IPS-18a (cell line): ENCODE data around the gene UGT1A3.

Experiments
- H3K27ac ChIP-seq: one replicate; pipeline ENCODE4 v1.5.1; 2013; ENCODE audit warnings: low read length
- H3K27me3 ChIP-seq: one replicate; pipeline ENCODE4 v1.6.1; 2013; ENCODE audit warnings: mild to moderate bottlenecking, low read length; ENCODE audit not compliant: control insufficient read depth, insufficient read depth
- H3K36me3 ChIP-seq: one replicate; pipeline ENCODE4 v1.6.1; 2013; ENCODE audit warnings: low read depth, low read length; ENCODE audit not compliant: control insufficient read depth
- H3K4me1 ChIP-seq: one replicate; pipeline ENCODE4 v1.6.1; 2013; ENCODE audit warnings: low read depth, low read length; ENCODE audit not compliant: control insufficient read depth
- H3K4me3 ChIP-seq: one replicate; pipeline ENCODE4 v1.5.1; 2013; ENCODE audit warnings: low read length
- H3K9ac ChIP-seq: one replicate; pipeline ENCODE4 v1.6.1; 2013; ENCODE audit warnings: mild to moderate bottlenecking, low read length, moderate library complexity
- H3K9me3 ChIP-seq: one replicate; pipeline ENCODE4 v1.6.1; 2013; ENCODE audit warnings: low read depth, low read length; ENCODE audit not compliant: control insufficient read depth

The UGT1A3 gene

GRCh38 chr2:233728723-233729301, at the start of gene UGT1A3:
TSS of gene UGT1A3 (plus strand) at chr2:233729042. CDS start at chr2:233729127, 85 bp downstream.
- Histone ChIP-seq H3K36me3 (no peaks in the 10 kb centered on the region), H3K4me1 (no peaks in the 10 kb centered on the region), H3K27me3 (no peaks in the 10 kb centered on the region), H3K4me3 (no peak within 1 kb of the TSS), H3K9me3 (no peaks in the 10 kb centered on the region), H3K27ac (no peak within 1 kb of the TSS), H3K9ac (no peak within 1 kb of the TSS)

GRCh38 chr2:233679196-233679595, 49.6 kb upstream of the UGT1A3 start:
- no peak overlapping the region for H3K9ac ChIP-seq
- peaks cover 4% of the 10 kb centered on the region for H3K4me1 ChIP-seq
- H3K4me3 ChIP-seq = no peak overlapping the region
- no peaks in the 10 kb centered on the region for H3K36me3 ChIP-seq
- H3K27me3 ChIP-seq = no peaks in the 10 kb centered on the region
- no peaks in the 10 kb centered on the region for H3K9me3 ChIP-seq
- no peak overlapping the region for H3K27ac ChIP-seq

GRCh38 chr2:233680361-233681045, 48.3 kb upstream of the UGT1A3 start:
- H3K4me1 ChIP-seq = no peaks in the 10 kb centered on the region
- H3K9ac ChIP-seq = no peak overlapping the region
- no peak overlapping the region for H3K4me3 ChIP-seq
- no peaks in the 10 kb centered on the region for H3K36me3 ChIP-seq
- no peak overlapping the region for H3K27ac ChIP-seq
- no peaks in the 10 kb centered on the region for H3K9me3 ChIP-seq
- H3K27me3 ChIP-seq = no peaks in the 10 kb centered on the region

DNA sequence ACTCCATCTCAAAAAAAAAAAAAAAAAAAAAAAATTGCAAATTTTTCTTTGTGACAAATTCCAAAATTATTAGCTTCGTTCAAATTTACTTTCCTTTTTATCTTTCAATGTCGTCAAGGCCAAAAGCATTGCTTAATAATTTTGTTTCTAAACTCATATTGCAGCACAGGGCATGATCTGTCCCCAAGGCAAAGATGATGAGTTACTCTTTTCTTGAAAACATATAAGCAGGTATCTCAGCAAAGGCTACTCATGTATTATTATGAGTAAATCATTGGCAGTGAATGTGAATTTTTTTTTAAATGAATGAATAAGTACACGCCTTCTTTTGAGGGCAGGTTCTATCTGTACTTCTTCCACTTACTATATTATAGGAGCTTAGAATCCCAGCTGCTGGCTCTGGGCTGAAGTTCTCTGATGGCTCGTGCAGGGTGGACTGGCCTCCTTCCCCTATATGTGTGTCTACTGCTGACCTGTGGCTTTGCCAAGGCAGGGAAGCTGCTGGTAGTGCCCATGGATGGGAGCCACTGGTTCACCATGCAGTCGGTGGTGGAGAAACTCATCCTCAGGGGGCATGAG, 47.2 kb upstream of the UGT1A3 start, which contains the start of gene UGT1A7:
TSS of gene UGT1A7 (plus strand) at position 381 of the 579 bp plus-strand sequence. CDS start at position 418, 37 bp downstream.
- Histone ChIP-seq H3K4me3 (no peak within 1 kb of the TSS), H3K9ac (no peak within 1 kb of the TSS), H3K27ac (no peak within 1 kb of the TSS), H3K27me3 (no peaks in the 10 kb centered on the region), H3K4me1 (no peaks in the 10 kb centered on the region), H3K9me3 (no peaks in the 10 kb centered on the region), H3K36me3 (no peaks in the 10 kb centered on the region)

GRCh38 chr2:233684640-233685039, 44.2 kb upstream of the UGT1A3 start:
- Histone ChIP-seq H3K9me3 (no peaks in the 10 kb centered on the region), H3K27ac (no peak overlapping the region), H3K36me3 (no peaks in the 10 kb centered on the region), H3K9ac (no peak overlapping the region), H3K27me3 (no peaks in the 10 kb centered on the region), H3K4me1 (peaks cover 10% of the 10 kb centered on the region), H3K4me3 (no peak overlapping the region)

GRCh38 chr2:233686928-233687327, 41.9 kb upstream of the UGT1A3 start:
- Histone ChIP-seq H3K9ac (no peak overlapping the region), H3K27ac (no peak overlapping the region), H3K9me3 (no peaks in the 10 kb centered on the region), H3K4me1 (peaks cover 20% of the 10 kb centered on the region), H3K4me3 (no peak overlapping the region), H3K36me3 (no peaks in the 10 kb centered on the region), H3K27me3 (no peaks in the 10 kb centered on the region)

DNA sequence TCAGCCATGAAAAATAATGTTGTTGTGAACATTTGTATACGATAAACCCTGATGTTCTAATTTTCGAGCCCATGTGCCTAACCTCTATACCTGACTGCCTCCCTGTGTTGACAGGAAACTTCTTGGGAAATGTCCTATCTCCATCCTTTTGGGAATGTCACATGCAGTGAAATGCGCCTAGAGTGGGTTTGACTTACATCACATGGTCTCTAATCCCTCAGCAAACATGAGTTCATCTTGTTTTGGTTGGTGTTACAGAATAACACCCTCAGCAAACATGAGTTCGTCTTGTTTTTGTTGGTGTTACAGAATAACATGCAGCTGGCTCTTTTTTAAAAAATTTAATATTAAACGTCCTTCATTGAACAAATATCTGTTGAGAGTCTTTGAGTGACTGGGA, 40.5 kb upstream of the UGT1A3 start:
- peaks cover 21% of the 10 kb centered on the region for H3K4me1 ChIP-seq
- no peaks in the 10 kb centered on the region for H3K9me3 ChIP-seq
- H3K4me3 ChIP-seq = no peak overlapping the region
- no peaks in the 10 kb centered on the region for H3K36me3 ChIP-seq
- no peaks in the 10 kb centered on the region for H3K27me3 ChIP-seq
- H3K27ac ChIP-seq = no peak overlapping the region
- no peak overlapping the region for H3K9ac ChIP-seq

DNA sequence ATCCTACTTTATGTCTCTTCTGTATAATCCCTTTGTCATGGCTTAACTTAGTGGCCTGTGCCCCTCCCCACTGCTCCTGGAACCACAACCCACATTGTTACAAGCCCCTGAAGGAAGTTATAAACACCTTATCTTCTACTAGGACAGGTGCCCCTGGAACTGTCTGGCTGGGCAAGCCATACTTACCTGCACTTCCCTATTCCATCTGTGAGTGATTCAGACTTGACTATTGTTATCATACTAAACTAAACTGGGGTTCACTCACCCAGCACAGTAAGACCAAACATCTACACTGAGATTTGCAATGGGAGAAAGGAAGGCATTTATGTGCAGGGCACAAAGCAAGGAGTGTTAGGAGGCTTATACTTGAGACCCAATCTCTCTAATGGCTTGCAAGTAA, 39.8 kb upstream of the UGT1A3 start:
- Histone ChIP-seq H3K27ac (no peak overlapping the region), H3K9me3 (no peaks in the 10 kb centered on the region), H3K9ac (no peak overlapping the region), H3K36me3 (no peaks in the 10 kb centered on the region), H3K27me3 (no peaks in the 10 kb centered on the region), H3K4me1 (peaks cover 21% of the 10 kb centered on the region), H3K4me3 (no peak overlapping the region)

DNA sequence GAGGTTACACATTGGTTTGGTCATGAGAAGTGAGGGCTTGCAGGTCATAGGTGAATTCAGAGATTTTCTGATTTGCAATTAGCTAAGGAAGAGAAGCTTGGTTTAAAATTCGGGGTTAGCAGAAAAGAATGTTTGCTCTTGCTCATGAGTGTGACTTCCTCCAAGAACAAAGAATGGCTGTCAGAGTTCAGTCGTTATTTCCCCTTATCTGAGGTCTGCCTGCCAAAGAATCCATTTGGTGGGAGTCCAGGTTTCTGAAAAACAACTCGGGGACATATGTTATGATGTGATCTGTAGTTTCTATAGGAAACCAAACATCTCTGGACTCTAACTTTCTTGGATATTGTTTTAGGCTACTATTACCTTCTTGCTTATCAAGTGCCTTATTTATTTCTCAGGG, 39.3 kb upstream of the UGT1A3 start:
- no peaks in the 10 kb centered on the region for H3K27me3 ChIP-seq
- H3K4me1 ChIP-seq = peaks cover 21% of the 10 kb centered on the region
- H3K9ac ChIP-seq = no peak overlapping the region
- no peaks in the 10 kb centered on the region for H3K36me3 ChIP-seq
- H3K4me3 ChIP-seq = no peak overlapping the region
- H3K27ac ChIP-seq = no peak overlapping the region
- no peaks in the 10 kb centered on the region for H3K9me3 ChIP-seq

DNA sequence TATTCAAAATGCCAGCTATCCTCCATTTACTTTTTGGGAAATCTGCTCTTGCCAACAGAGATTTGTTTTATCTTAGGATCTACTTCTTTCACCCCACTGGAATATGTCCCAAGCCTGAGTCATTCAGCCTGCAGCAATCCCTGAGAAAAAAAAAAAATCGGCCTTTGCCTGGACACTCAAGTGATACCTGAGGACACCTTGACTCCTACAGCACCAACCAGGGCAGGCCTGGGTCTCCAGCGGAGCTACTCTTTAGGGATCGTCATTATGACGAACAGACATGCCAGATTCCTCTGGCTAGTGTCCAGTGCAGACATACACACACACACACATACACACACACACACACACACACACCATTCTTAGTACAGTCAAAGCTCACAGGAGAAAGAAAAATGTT, 38.4 kb upstream of the UGT1A3 start:
- Histone ChIP-seq H3K4me3 (no peak overlapping the region), H3K27me3 (no peaks in the 10 kb centered on the region), H3K27ac (no peak overlapping the region), H3K4me1 (peaks cover 21% of the 10 kb centered on the region), H3K9me3 (no peaks in the 10 kb centered on the region), H3K9ac (no peak overlapping the region), H3K36me3 (no peaks in the 10 kb centered on the region)

GRCh38 chr2:233691443-233692433, 37.1 kb upstream of the UGT1A3 start:
- peaks cover 21% of the 10 kb centered on the region for H3K4me1 ChIP-seq
- no peak overlapping the region for H3K27ac ChIP-seq
- H3K9me3 ChIP-seq = no peaks in the 10 kb centered on the region
- H3K4me3 ChIP-seq = no peak overlapping the region
- no peak overlapping the region for H3K9ac ChIP-seq
- no peaks in the 10 kb centered on the region for H3K27me3 ChIP-seq
- H3K36me3 ChIP-seq = no peaks in the 10 kb centered on the region
